Testis (tissue), 3 donors: ENCODE data around the gene NLGN1. TPM values are rescaled to one million over a fixed set of nuclear protein-coding genes. Genes with fewer than 3 reads are reported as not detected.

ENCODE experiments used
- DNase-seq: peaks from one replicate; pipeline ENCODE4 v3.0.0-alpha.2; 2019
- H3K27ac ChIP-seq, 2 donors: fragments of 200-600 bp; sonication (generic); one replicate each; pipeline ENCODE4 v1.5.1; 2019
- H3K27me3 ChIP-seq: fragments of 200-600 bp; sonication (generic); one replicate; pipeline ENCODE4 v1.5.1; 2019
- H3K36me3 ChIP-seq: fragments of 200-600 bp; sonication (generic); one replicate; pipeline ENCODE4 v1.5.1; 2017; ENCODE audit warnings: low read depth; ENCODE audit errors: missing control alignments
- H3K4me1 ChIP-seq: fragments of 200-600 bp; sonication (generic); one replicate; pipeline ENCODE4 v1.5.1; 2019
- H3K4me3 ChIP-seq, 2 donors: fragments of 200-600 bp; sonication (generic); one replicate each; pipeline ENCODE4 v1.5.1; 2017 to 2019
- H3K9me3 ChIP-seq: fragments of 200-600 bp; sonication (generic); one replicate; pipeline ENCODE4 v1.5.1; 2017
- CTCF ChIP-seq, 3 experiments: fragments of 450-650 bp in 2 of 3; fragments of 200-600 bp in 1 of 3; sonication (generic) in 1 of 3; IDR thresholded peaks; one replicate each; pipeline ENCODE4 v1.5.1; 2016 to 2019; ENCODE audit warnings: antibody characterized with exemption in 3 of 3, mild to moderate bottlenecking in 2 of 3, moderate library complexity in 1 of 3
- POLR2A ChIP-seq: fragments of 450-650 bp; IDR thresholded peaks from one replicate; pipeline ENCODE4 v1.6.1; 2017; ENCODE audit warnings: antibody characterized with exemption, mild to moderate bottlenecking, moderate library complexity
- WGBS, 2 donors: methylation state at CpG; one replicate each; pipeline ENCODE4 v1.1.5; 2018; 5-methylcytosine and 5-hydroxymethylcytosine counted together
- intact Hi-C: fragments of 100-400 bp; cut with DNase I; formaldehyde crosslinking; loops from one replicate; pipeline ENCODE4 v1.15.1; 2023; ENCODE audit warnings: low total_unique reads
- polyA plus RNA-seq: library from polyadenylated mRNA; stranded (reverse); fragments of 350-450 nt; fragmentation: Illumina TruSeq; extraction: RNeasy Lipid Tissue Mini Kit (QIAGEN cat#74804); gene quantifications from one replicate; pipeline ENCODE4 v1.2.3, GENCODE V29; 2014; ENCODE audit warnings: low read depth, low replicate concordance; ENCODE audit not compliant: insufficient read depth
- total RNA-seq, 2 donors: library from RNA; depleted of rRNA; stranded (reverse); fragments of >200 nt; gene quantifications; one replicate each; pipeline ENCODE4 v1.2.3, GENCODE V29; 2016

NLGN1 gene
- total and polyA plus RNA-seq, 3 donors from 2014 or later = 10.6 to 19.2 (median 15.5) TPM

- Histone ChIP-seq H3K27me3 (no peaks in the 10 kb centered on the region), H3K27ac (no peak overlapping the region), H3K4me3 (no peak overlapping the region), H3K36me3 (no peaks in the 10 kb centered on the region), H3K9me3 (no peaks in the 10 kb centered on the region), H3K4me1 (no peaks in the 10 kb centered on the region)
- intact Hi-C loops = no loop called here
- no peak for TF ChIP-seq POLR2A
- TF ChIP-seq CTCF (IDR thresholded peaks at IDR 0.05) = no peak
- 83 to 88% methylated on average over 2 of the region's 2 CpGs for WGBS, 2 donors
- no peak for DNase-seq
These were observed 287.9 kb downstream of the NLGN1 start for GRCh38 chr3:173685456-173685855.

- H3K27ac ChIP-seq = no peak overlapping the region
- TF ChIP-seq POLR2A = no peak
- TF ChIP-seq CTCF (IDR thresholded peaks at IDR 0.05) = no peak
- no peaks in the 10 kb centered on the region for H3K27me3 ChIP-seq
- no peaks in the 10 kb centered on the region for H3K36me3 ChIP-seq
- H3K4me3 ChIP-seq = no peak overlapping the region
- H3K4me1 ChIP-seq = no peaks in the 10 kb centered on the region
- no peak for DNase-seq
- intact Hi-C loops = no loop called here
- H3K9me3 ChIP-seq = no peaks in the 10 kb centered on the region
- 84% methylated on average over 4 of the region's 4 CpGs for WGBS, 2 donors
These were observed 290.8 kb downstream of the NLGN1 start for GRCh38 chr3:173688216-173688842.

- TF ChIP-seq POLR2A = no peak
- TF ChIP-seq CTCF (IDR thresholded peaks at IDR 0.05) = no peak
- 79 to 81% methylated on average over 7 of the region's 7 CpGs for WGBS, 2 donors
These were observed 293.1 kb downstream of the NLGN1 start for GRCh38 chr3:173690542-173691180.

GRCh38 chr3:173699353-173699752 lies 301.8 kb downstream of the NLGN1 start:
- no peaks in the 10 kb centered on the region for H3K36me3 ChIP-seq
- H3K27me3 ChIP-seq = no peaks in the 10 kb centered on the region
- no peak for DNase-seq
- H3K4me1 ChIP-seq = no peaks in the 10 kb centered on the region
- no peaks in the 10 kb centered on the region for H3K9me3 ChIP-seq
- no peak overlapping the region for H3K27ac ChIP-seq
- intact Hi-C loops = no loop called here
- H3K4me3 ChIP-seq = no peak overlapping the region
- 87 to 94% methylated on average over 1 of the region's 1 CpG for WGBS, 2 donors
- TF ChIP-seq CTCF (IDR thresholded peaks at IDR 0.05) (no peak), POLR2A (no peak)

More at GRCh38 chr3:173690542-173691180, 293.1 kb downstream of the NLGN1 start:
- intact Hi-C loops = no loop called here
- Histone ChIP-seq H3K9me3 (no peaks in the 10 kb centered on the region), H3K27ac (no peak overlapping the region), H3K36me3 (no peaks in the 10 kb centered on the region), H3K27me3 (no peaks in the 10 kb centered on the region), H3K4me3 (no peak overlapping the region), H3K4me1 (no peaks in the 10 kb centered on the region)
- DNase-seq = no peak

GRCh38 chr3:173700336-173700735 lies 302.8 kb downstream of the NLGN1 start:
- no peaks in the 10 kb centered on the region for H3K27me3 ChIP-seq
- intact Hi-C loops = no loop called here
- TF ChIP-seq CTCF (IDR thresholded peaks at IDR 0.05) (no peak), POLR2A (no peak)
- H3K36me3 ChIP-seq = no peaks in the 10 kb centered on the region
- H3K9me3 ChIP-seq = no peaks in the 10 kb centered on the region
- no peaks in the 10 kb centered on the region for H3K4me1 ChIP-seq
- H3K4me3 ChIP-seq = no peak overlapping the region
- H3K27ac ChIP-seq = no peak overlapping the region
- WGBS, 2 donors = 75 to 88% methylated on average over 1 of the region's 1 CpG
- no peak for DNase-seq
